Tibial nerve (tissue), 4 donors: ENCODE results near the gene PLCB1.

ENCODE experiments used
- CTCF ChIP-seq, 5 experiments: fragments of 200-600 bp in 3 of 5; fragments of 450-650 bp in 2 of 5; sonication (generic) in 3 of 5; IDR thresholded peaks; one replicate each; pipeline ENCODE4 v1.5.1; 2016 to 2019; ENCODE audit warnings: antibody characterized with exemption in 5 of 5, mild to moderate bottlenecking in 3 of 5, moderate library complexity in 2 of 5
- EP300 ChIP-seq, 2 donors: sonication (generic); formaldehyde crosslinking; IDR thresholded peaks; one replicate each; pipeline ENCODE4 v1.6.1; 2017; ENCODE audit warnings: antibody characterized with exemption in 2 of 2, mild to moderate bottlenecking in 1 of 2
- POLR2A ChIP-seq, 2 donors: fragments of 450-650 bp; IDR thresholded peaks; one replicate each; pipeline ENCODE4 v1.6.1; 2017; ENCODE audit warnings: antibody characterized with exemption in 2 of 2, mild to moderate bottlenecking in 2 of 2, moderate library complexity in 2 of 2

GRCh38 chr20:8155812-8156211 lies 23.7 kb downstream of the PLCB1 start:
- TF ChIP-seq CTCF (IDR thresholded peaks at IDR 0.05) (no peak), POLR2A (IDR thresholded peaks at IDR 0.05) (no peak), EP300 (IDR thresholded peaks at IDR 0.05) (no peak)
